ENCODE results near the gene SENP1. TPM values are rescaled to one million over a fixed set of nuclear protein-coding genes. Genes with fewer than 3 reads are reported as not detected.

Gene SENP1
- total RNA-seq, 6 donors from 2014 or later = 6.3 to 27.3 (median 13.5) TPM

GRCh38 chr12:47995981-47996401, 109.9 kb downstream of the SENP1 start:
- TF ChIP-seq POLR2A (IDR thresholded peaks at IDR 0.05) (no peak), POLR2AphosphoS5 (IDR thresholded peaks at IDR 0.05) (no peak), EP300 (IDR thresholded peaks at IDR 0.05) (no peak), CTCF (IDR thresholded peaks at IDR 0.05) (no peak)
- Histone ChIP-seq H3K36me3 (no peaks in the 10 kb centered on the region), H3K9me3 (no peaks in the 10 kb centered on the region), H3K27me3 (peaks cover 0 to 2% (median 0%) of the 10 kb centered on the region in 4 donors), H3K27ac (no peak overlapping the region), H3K4me1 (peaks cover under 1 to 13% (median 4%) of the 10 kb centered on the region in 4 donors), H3K4me3 (no peak overlapping the region)
- 45 to 46% methylated on average over 4 of the region's 4 CpGs for WGBS, 2 donors
- DNase-seq (no peak), ATAC-seq (ENCODE audit: low FRiP score in 2 of 2) (no peak)

- Histone ChIP-seq H3K36me3 (no peaks in the 10 kb centered on the region), H3K27ac (no peak overlapping the region), H3K9me3 (no peaks in the 10 kb centered on the region), H3K27me3 (no peaks in the 10 kb centered on the region), H3K4me3 (no peak overlapping the region), H3K4me1 (peaks cover 0 to 9% (median 2%) of the 10 kb centered on the region in 4 donors)
- WGBS, 2 donors = 96% methylated on average over 2 to 5 of the region's 5 CpGs
- DNase-seq = no peak
- no peak for TF ChIP-seq POLR2AphosphoS5 (IDR thresholded peaks at IDR 0.05)
- TF ChIP-seq CTCF (IDR thresholded peaks at IDR 0.05) = no peak
- no peak for TF ChIP-seq POLR2A (IDR thresholded peaks at IDR 0.05)
- TF ChIP-seq EP300 (IDR thresholded peaks at IDR 0.05) = no peak
- no peak for ATAC-seq (ENCODE audit: low FRiP score in 2 of 2)
These were observed 112.4 kb downstream of the SENP1 start for GRCh38 chr12:47993491-47993890.

Small RNA genes lying within 50 kb of the gene (small RNA-seq; reads per million reads assigned to genes)
- gene MIR6505 = 0 reads per million in 4 donors
- 0 reads per million in 4 donors for gene RNU6-1203P

Other genes starting within 250 kb of the SENP1 start
- 10 to 100 TPM; 23.0 to 41.1 (median 27.5) TPM for gene VDR, start 201.1 kb downstream of the SENP1 start, total RNA-seq
- gene TMEM106C, start 142.5 kb downstream of the SENP1 start, total RNA-seq = 10 to 100 TPM; 32.8 to 90.6 (median 38.5) TPM
- under 1 TPM in 1 of 6 donors, not detected in 5; 0.34 TPM for gene COL2A1, start 101.6 kb downstream of the SENP1 start, total RNA-seq
- gene PFKM, start 13.3 kb upstream of the SENP1 start, total RNA-seq = 10 to 100 TPM; 21.4 to 52.4 (median 36.3) TPM
- 10 to 100 TPM; 17.8 to 36.5 (median 30.6) TPM for gene ASB8, start 51.4 kb upstream of the SENP1 start, total RNA-seq
- gene CCDC184, start 77.6 kb upstream of the SENP1 start, total RNA-seq = 1 to 10 TPM in 2 of 6 donors, under 1 TPM in 4; 0.17 to 1.3 (median 0.93) TPM
- not detected for gene OR10AD1, start 97.2 kb upstream of the SENP1 start, total RNA-seq
- gene ZNF641, start 244.8 kb upstream of the SENP1 start, total RNA-seq = 10 to 100 TPM; 16.8 to 60.8 (median 24.6) TPM